ENCODE measurements around the gene ZNF804B. TPM values are rescaled to one million over a fixed set of nuclear protein-coding genes. Genes with fewer than 3 reads are reported as not detected.
A peak's percentile ranks its signal among the peaks of the same experiment; 100 is the strongest.

ZNF804B gene
- total RNA-seq, 1 experiment from 2014 or later, result not detected

DNA sequence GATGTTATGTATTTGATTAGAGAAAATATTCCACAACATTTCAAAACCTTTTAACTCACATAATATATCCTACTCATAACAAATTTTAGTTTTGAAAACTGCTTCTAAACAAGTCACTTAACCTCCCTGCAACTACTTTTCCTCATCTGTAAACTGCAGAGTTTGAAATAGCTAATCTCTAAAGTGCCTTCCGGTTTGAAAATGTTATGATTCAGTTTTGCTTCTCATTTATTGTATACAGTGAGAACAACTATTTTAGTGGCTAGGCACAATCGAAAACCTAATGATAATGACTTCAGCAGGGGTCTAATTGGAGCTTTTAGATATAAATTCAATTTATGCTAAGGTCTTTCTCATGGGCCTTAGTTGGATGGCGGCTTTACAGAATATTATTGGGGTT lies 66.7 kb downstream of the ZNF804B start:
- no peaks in the 10 kb centered on the region for H3F3A ChIP-seq (ENCODE audit: low read length, unreplicated experiment)
- no peak overlapping the region for H3K4me3 ChIP-seq (ENCODE audit: low read length)
- ChIA-PET CTCF (no interaction called here), POLR2A (ENCODE audit: unreplicated experiment) (no interaction called here)
- DNase-seq (no peak), ATAC-seq (no peak)
- BruUV-seq (replicated peaks), result no TSS peak
- H3K4me1 ChIP-seq (ENCODE audit: insufficient read depth, low read length), result no peaks in the 10 kb centered on the region
- no peaks in the 10 kb centered on the region for H3K27me3 ChIP-seq (ENCODE audit: low read length)
- TF ChIP-seq, protein P1, sequence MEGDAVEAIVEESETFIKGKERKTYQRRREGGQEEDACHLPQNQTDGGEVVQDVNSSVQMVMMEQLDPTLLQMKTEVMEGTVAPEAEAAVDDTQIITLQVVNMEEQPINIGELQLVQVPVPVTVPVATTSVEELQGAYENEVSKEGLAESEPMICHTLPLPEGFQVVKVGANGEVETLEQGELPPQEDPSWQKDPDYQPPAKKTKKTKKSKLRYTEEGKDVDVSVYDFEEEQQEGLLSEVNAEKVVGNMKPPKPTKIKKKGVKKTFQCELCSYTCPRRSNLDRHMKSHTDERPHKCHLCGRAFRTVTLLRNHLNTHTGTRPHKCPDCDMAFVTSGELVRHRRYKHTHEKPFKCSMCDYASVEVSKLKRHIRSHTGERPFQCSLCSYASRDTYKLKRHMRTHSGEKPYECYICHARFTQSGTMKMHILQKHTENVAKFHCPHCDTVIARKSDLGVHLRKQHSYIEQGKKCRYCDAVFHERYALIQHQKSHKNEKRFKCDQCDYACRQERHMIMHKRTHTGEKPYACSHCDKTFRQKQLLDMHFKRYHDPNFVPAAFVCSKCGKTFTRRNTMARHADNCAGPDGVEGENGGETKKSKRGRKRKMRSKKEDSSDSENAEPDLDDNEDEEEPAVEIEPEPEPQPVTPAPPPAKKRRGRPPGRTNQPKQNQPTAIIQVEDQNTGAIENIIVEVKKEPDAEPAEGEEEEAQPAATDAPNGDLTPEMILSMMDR (conservative IDR thresholded peaks at IDR 0.05; ENCODE audit: low read depth, low read length), result no peak
- H3K9me2 ChIP-seq (replicated peaks; ENCODE audit: low read length), result no peaks in the 10 kb centered on the region
- H3K9ac ChIP-seq (ENCODE audit: low read length), result no peak overlapping the region
- H3K79me2 ChIP-seq (ENCODE audit: low read length), result no peaks in the 10 kb centered on the region
- H3K27ac ChIP-seq (ENCODE audit: low read length), result no peak overlapping the region
- no peaks in the 10 kb centered on the region for H3K9me3 ChIP-seq (ENCODE audit: low read length)
- H3K4me2 ChIP-seq (ENCODE audit: low read length), result no peak overlapping the region
- no peaks in the 10 kb centered on the region for H4K20me1 ChIP-seq (ENCODE audit: low read length)
- H2AFZ ChIP-seq (ENCODE audit: low read length), result no peak overlapping the region
- intact Hi-C loops (cut with micrococcal nuclease), result no loop called here
- H3K36me3 ChIP-seq (ENCODE audit: low read depth, low read length), result no peaks in the 10 kb centered on the region

DNA sequence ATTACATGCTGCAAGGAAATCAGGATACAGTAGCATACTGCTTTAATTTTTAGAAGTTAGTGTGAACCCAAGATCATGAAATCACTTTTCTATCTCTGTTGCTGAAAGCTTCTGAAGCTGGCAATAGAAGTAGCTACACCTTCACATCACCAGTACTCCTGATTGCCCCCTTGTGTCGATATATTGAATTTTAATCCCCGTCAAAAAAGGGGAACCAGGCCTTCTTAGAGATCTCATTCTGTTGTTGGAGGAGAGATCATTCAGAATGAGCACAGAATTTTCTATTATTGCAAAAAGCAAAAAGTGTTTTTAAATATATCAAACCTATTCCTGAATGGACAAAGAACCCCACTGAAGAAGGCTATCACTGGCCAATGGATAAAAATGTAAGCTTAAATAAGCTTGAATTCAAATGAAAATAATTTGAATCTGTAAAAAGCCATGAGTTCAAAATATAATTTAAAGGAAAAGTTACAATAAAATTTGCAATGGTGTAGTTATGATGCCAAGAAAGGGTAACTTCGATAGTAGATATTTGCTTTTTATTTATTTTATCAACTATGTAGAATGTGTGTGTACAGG lies 75.7 kb downstream of the ZNF804B start:
- no peak overlapping the region for H3K4me3 ChIP-seq (ENCODE audit: low read length)
- no peaks in the 10 kb centered on the region for H3K27me3 ChIP-seq (ENCODE audit: low read length)
- H3K4me1 ChIP-seq (ENCODE audit: insufficient read depth, low read length), result no peaks in the 10 kb centered on the region
- H3K79me2 ChIP-seq (ENCODE audit: low read length), result no peaks in the 10 kb centered on the region
- ChIA-PET CTCF (interaction anchor here (0.6 to 1.3 kb wide), 4 partner anchors 315 to 1417 kb away, joined by 3 to 6 read pairs (median 4); no protein-coding TSS in a partner anchor), POLR2A (ENCODE audit: unreplicated experiment) (no interaction called here)
- H3K9me3 ChIP-seq (ENCODE audit: low read length), result no peaks in the 10 kb centered on the region
- H3K27ac ChIP-seq (ENCODE audit: low read length), result no peak overlapping the region
- H3K9ac ChIP-seq (ENCODE audit: low read length), result no peak overlapping the region
- no peaks in the 10 kb centered on the region for H3K36me3 ChIP-seq (ENCODE audit: low read depth, low read length)
- intact Hi-C loops (cut with micrococcal nuclease), result loop anchor here (2.0 to 5.0 kb wide), 2 partner anchors 288 to 593 kb away; no protein-coding TSS in a partner anchor
- no peaks in the 10 kb centered on the region for H3F3A ChIP-seq (ENCODE audit: low read length, unreplicated experiment)
- H2AFZ ChIP-seq (ENCODE audit: low read length), result no peak overlapping the region
- BruUV-seq (replicated peaks), result no TSS peak
- H3K4me2 ChIP-seq (ENCODE audit: low read length), result no peak overlapping the region
- no peaks in the 10 kb centered on the region for H3K9me2 ChIP-seq (replicated peaks; ENCODE audit: low read length)
- H4K20me1 ChIP-seq (ENCODE audit: low read length), result no peaks in the 10 kb centered on the region
- TF ChIP-seq EZH2 (IDR thresholded peaks at IDR 0.05; ENCODE audit: low read length, unreplicated experiment) (no peak), EZH2phosphoT487 (IDR thresholded peaks at IDR 0.05; ENCODE audit: borderline replicate concordance, low read length) (no peak)
- TF ChIP-seq, protein P1 (conservative IDR thresholded peaks at IDR 0.05; ENCODE audit: low read depth, low read length), result peak; percentile 56
- DNase-seq (peak; percentile 57), ATAC-seq (peak; percentile 54)

DNA sequence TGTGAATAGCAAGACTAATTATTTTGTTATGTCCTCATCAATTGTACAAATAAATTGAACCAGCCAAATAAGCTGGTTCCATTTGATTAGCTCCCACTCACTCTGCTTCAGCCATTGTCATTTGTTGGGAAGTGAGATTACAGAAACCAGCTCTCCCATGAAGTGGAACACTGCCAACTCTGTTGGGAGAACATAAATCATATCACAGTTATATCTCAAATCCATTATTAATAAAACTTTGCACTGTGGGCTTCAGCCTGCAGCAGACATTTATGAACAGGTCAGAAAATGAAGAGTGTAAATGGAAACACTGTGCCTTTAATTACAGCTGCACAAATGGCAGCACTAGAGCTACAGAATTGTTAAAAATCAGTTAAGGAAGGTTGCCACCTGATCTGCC lies 82.7 kb downstream of the ZNF804B start:
- no TSS peak for BruUV-seq (replicated peaks)
- POLR2A ChIA-PET (ENCODE audit: unreplicated experiment), result no interaction called here
- no peaks in the 10 kb centered on the region for H3K27me3 ChIP-seq (ENCODE audit: low read length)
- no peaks in the 10 kb centered on the region for H4K20me1 ChIP-seq (ENCODE audit: low read length)
- H3K4me3 ChIP-seq (ENCODE audit: low read length), result no peak overlapping the region
- intact Hi-C loops (cut with micrococcal nuclease), result no loop called here
- no peaks in the 10 kb centered on the region for H3K36me3 ChIP-seq (ENCODE audit: low read depth, low read length)
- H3K9me3 ChIP-seq (ENCODE audit: low read length), result no peaks in the 10 kb centered on the region
- no peak overlapping the region for H3K4me2 ChIP-seq (ENCODE audit: low read length)
- no peaks in the 10 kb centered on the region for H3K4me1 ChIP-seq (ENCODE audit: insufficient read depth, low read length)
- no peak for ATAC-seq
- CTCF ChIA-PET, result interaction anchor here (0.6 kb wide), 1 partner anchor 296 kb away, joined by 20 read pairs; no protein-coding TSS in a partner anchor
- no peak overlapping the region for H2AFZ ChIP-seq (ENCODE audit: low read length)
- no peaks in the 10 kb centered on the region for H3K9me2 ChIP-seq (replicated peaks; ENCODE audit: low read length)
- DNase-seq, result no peak
- H3K27ac ChIP-seq (ENCODE audit: low read length), result no peak overlapping the region
- H3F3A ChIP-seq (ENCODE audit: low read length, unreplicated experiment), result no peaks in the 10 kb centered on the region
- H3K79me2 ChIP-seq (ENCODE audit: low read length), result no peaks in the 10 kb centered on the region
- TF ChIP-seq, protein P1 (conservative IDR thresholded peaks at IDR 0.05; ENCODE audit: low read depth, low read length), result no peak
- TF ChIP-seq EZH2 (IDR thresholded peaks at IDR 0.05; ENCODE audit: low read length, unreplicated experiment) (no peak), EZH2phosphoT487 (IDR thresholded peaks at IDR 0.05; ENCODE audit: borderline replicate concordance, low read length) (no peak)
- no peak overlapping the region for H3K9ac ChIP-seq (ENCODE audit: low read length)
